HepG2 (cell line): Measurements from ENCODE around the gene SCG2. TPM values are rescaled to one million over a fixed set of nuclear protein-coding genes. Genes with fewer than 3 reads are reported as not detected.

Experiments used
- ATF1 ChIP-seq: IDR thresholded peaks from 2 replicates; pipeline ENCODE4 v1.6.1; 2016; ENCODE audit warnings: mild to moderate bottlenecking, control low read depth
- ATF2 ChIP-seq: sonication (generic); formaldehyde crosslinking; IDR thresholded peaks from 2 replicates; pipeline ENCODE4 v1.4.0; 2020; ENCODE audit warnings: missing genetic modification reagents
- ATF7 ChIP-seq, 2 experiments: fragments of 450-650 bp in 1 of 2; sonication (generic) in 1 of 2; formaldehyde crosslinking in 1 of 2; IDR thresholded peaks; 2 replicates each; pipeline versions ENCODE4 v1.4.0 to v1.6.1; 2016 to 2020; ENCODE audit warnings: antibody characterized with exemption in 1 of 2, mild to moderate bottlenecking in 1 of 2, missing genetic modification reagents in 1 of 2
- BORCS8-MEF2B ChIP-seq: sonication (generic); formaldehyde crosslinking; IDR thresholded peaks from 2 replicates; pipeline ENCODE4 v1.8.0; 2022; ENCODE audit warnings: mild to moderate bottlenecking, missing genetic modification reagents
- GMEB2 ChIP-seq: IDR thresholded peaks from 2 replicates; pipeline ENCODE4 v1.6.1; 2016; ENCODE audit warnings: missing biosample characterization, missing genetic modification reagents, low read depth
- KLF6 ChIP-seq: IDR thresholded peaks from 2 replicates; pipeline ENCODE4 v1.8.0; 2016; ENCODE audit warnings: missing biosample characterization, missing genetic modification reagents
- MXD4 ChIP-seq: IDR thresholded peaks from 2 replicates; pipeline ENCODE4 v1.6.1; 2016; ENCODE audit warnings: mild to moderate bottlenecking, missing biosample characterization, missing genetic modification reagents
- NKX3-1 ChIP-seq: sonication (generic); formaldehyde crosslinking; IDR thresholded peaks from 2 replicates; pipeline ENCODE4 v1.5.0; 2020; ENCODE audit warnings: missing genetic modification reagents
- RERE ChIP-seq: IDR thresholded peaks from 2 replicates; pipeline ENCODE4 v1.6.1; 2016; ENCODE audit warnings: low read depth, missing genetic modification reagents, missing compliant biosample characterization
- SP140L ChIP-seq: sonication (generic); formaldehyde crosslinking; IDR thresholded peaks from 2 replicates; pipeline ENCODE4 v1.4.0; 2020; ENCODE audit warnings: missing genetic modification reagents, borderline replicate concordance
- TFDP1 ChIP-seq: IDR thresholded peaks from 2 replicates; pipeline ENCODE4 v1.6.1; 2016; ENCODE audit warnings: missing compliant biosample characterization, missing genetic modification reagents, borderline replicate concordance
- WIZ ChIP-seq: sonication (generic); formaldehyde crosslinking; IDR thresholded peaks from 2 replicates; pipeline ENCODE4 v1.5.1; 2020; ENCODE audit warnings: mild to moderate bottlenecking, missing genetic modification reagents
- ZNF580 ChIP-seq: IDR thresholded peaks from 2 replicates; pipeline ENCODE4 v1.6.1; 2016; ENCODE audit warnings: low read depth, borderline replicate concordance
- ZNF770 ChIP-seq: sonication (generic); formaldehyde crosslinking; IDR thresholded peaks from 2 replicates; pipeline ENCODE4 v1.5.0; 2020; ENCODE audit warnings: mild to moderate bottlenecking, missing genetic modification reagents
- ZSCAN12 ChIP-seq: sonication (generic); formaldehyde crosslinking; IDR thresholded peaks from 2 replicates; pipeline ENCODE4 v1.9.0; 2021; ENCODE audit warnings: mild to moderate bottlenecking, missing genetic modification reagents
- polyA plus RNA-seq, 8 experiments: library from polyadenylated mRNA; depleted of rRNA in 3 of 8; stranded (reverse) in 7 of 8; unstranded in 1 of 8; fragments of >200 nt; fragmentation: Illumina TruSeq in 4 of 8; extraction: Trizol in 4 of 8; gene quantifications; 2 replicates each; pipeline versions ENCODE4 v1.2.1 to v1.2.3, GENCODE V29; 2011 to 2016; ENCODE audit warnings: low read depth in 4 of 8, missing spikeins in 1 of 8, mixed read lengths in 1 of 8; ENCODE audit not compliant: insufficient read depth in 1 of 8
- total RNA-seq, 5 experiments: library from RNA; depleted of rRNA; stranded (reverse); fragments of >200 nt; fragmentation: Illumina TruSeq; extraction: Trizol; gene quantifications; 2 replicates each; pipeline ENCODE4 v1.2.3, GENCODE V29; 2016; ENCODE audit warnings: low read depth in 1 of 5

Gene SCG2
- total and polyA plus RNA-seq, 2 of the 13 experiments (the other 11 are each of a cell fraction or from before 2014, with no cell fraction given) = not detected

- TF ChIP-seq RERE (CRISPR knock-in tag) (0 out of 2 replicates have a peak, but pooled peaks have one; percentile 46), WIZ (peak; percentile 93), MXD4 (CRISPR knock-in tag) (0 out of 2 replicates have a peak, but pooled peaks have one; percentile 44), ATF2 (peak; percentile 69; the same call in 1 of the 2 replicates), KLF6 (peak; percentile 77; the same call in 1 of the 2 replicates), BORCS8-MEF2B (0 out of 2 replicates have a peak, but pooled peaks have one; percentile 35), ZNF770 (CRISPR knock-in tag) (no peak), ZSCAN12 (CRISPR knock-in tag) (peak; percentile 83; the same call in 1 of the 2 replicates), ATF1 (no peak), ZNF580 (CRISPR knock-in tag) (no peak), GMEB2 (no peak), NKX3-1 (peak; percentile 77), SP140L (peak; percentile 64; the same call in 1 of the 2 replicates), ATF7 (IDR thresholded peaks at IDR 0.05) (peak; percentile 87), ATF7 (CRISPR knock-in tag; IDR thresholded peaks at IDR 0.05) (0 out of 2 replicates have a peak, but pooled peaks have one; percentile 39), TFDP1 (no peak)
Measured at GRCh38 chr2:223601932-223602666, at the start of gene SCG2 (continued).
